ENCODE data around the gene GVQW3. TPM values are rescaled to one million over a fixed set of nuclear protein-coding genes. Genes with fewer than 3 reads are reported as not detected.

GVQW3 gene
- polyA plus RNA-seq, 1 experiment = 1.7 TPM

DNA sequence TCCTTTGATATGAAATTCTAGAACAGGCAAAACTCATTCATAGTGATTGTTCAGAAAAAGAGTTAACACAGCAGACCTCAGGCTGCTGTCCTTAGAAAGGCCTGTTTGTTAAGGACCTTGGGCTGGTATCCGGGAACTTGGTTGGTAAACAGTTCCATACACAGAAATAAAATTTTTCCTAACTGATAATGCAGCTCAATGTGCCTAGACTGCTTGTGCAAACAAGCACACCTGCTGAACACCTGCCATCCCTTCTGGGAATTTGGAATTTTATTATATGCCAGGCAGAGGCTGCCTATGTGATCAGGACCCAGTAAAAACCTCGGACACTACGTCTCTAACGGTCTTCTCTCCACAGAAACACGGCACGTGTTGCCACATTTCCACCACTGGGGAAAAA lies 11.7 kb upstream of the GVQW3 start:
- H3K27me3 ChIP-seq (ENCODE audit: control insufficient read depth, insufficient read depth, low read length) = no peaks in the 10 kb centered on the region
- no peak overlapping the region for H3K27ac ChIP-seq (ENCODE audit: low read depth, low read length)
- no peak for DNase-seq (ENCODE audit: low read depth, low spot score)
- TF ChIP-seq, protein P1, sequence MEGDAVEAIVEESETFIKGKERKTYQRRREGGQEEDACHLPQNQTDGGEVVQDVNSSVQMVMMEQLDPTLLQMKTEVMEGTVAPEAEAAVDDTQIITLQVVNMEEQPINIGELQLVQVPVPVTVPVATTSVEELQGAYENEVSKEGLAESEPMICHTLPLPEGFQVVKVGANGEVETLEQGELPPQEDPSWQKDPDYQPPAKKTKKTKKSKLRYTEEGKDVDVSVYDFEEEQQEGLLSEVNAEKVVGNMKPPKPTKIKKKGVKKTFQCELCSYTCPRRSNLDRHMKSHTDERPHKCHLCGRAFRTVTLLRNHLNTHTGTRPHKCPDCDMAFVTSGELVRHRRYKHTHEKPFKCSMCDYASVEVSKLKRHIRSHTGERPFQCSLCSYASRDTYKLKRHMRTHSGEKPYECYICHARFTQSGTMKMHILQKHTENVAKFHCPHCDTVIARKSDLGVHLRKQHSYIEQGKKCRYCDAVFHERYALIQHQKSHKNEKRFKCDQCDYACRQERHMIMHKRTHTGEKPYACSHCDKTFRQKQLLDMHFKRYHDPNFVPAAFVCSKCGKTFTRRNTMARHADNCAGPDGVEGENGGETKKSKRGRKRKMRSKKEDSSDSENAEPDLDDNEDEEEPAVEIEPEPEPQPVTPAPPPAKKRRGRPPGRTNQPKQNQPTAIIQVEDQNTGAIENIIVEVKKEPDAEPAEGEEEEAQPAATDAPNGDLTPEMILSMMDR (IDR thresholded peaks at IDR 0.05; ENCODE audit: low read depth, low read length) = no peak
- ChIA-PET CTCF (no interaction called here), POLR2A (no interaction called here)
- H3K9me3 ChIP-seq (ENCODE audit: control insufficient read depth, insufficient read depth, low read length) = no peaks in the 10 kb centered on the region
- H3K4me3 ChIP-seq (ENCODE audit: low read depth, low read length) = no peak overlapping the region

DNA sequence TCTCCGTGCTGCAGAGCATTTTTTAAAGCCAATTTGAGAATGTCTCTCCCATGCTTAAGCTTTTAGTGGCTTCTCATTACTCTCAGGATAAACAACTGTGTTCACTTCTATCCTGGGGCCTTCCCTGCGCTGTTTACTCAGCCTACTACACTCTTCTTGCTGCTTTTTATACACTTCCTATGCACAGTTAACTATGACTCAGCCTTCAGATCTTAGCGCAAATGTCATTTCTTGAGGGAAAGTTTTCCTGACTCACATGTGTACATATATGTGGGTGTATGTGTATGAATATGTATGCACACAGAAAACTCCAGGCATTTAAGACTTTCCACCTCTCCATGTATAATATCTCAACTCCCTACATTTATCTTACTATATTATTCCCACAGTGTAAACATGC lies 10.0 kb upstream of the GVQW3 start:
- CTCF ChIA-PET = no interaction called here
- peak overlapping the region; percentile 43 for H3K27ac ChIP-seq (ENCODE audit: low read depth, low read length)
- peak; percentile 66 for DNase-seq (ENCODE audit: low read depth, low spot score)

DNA sequence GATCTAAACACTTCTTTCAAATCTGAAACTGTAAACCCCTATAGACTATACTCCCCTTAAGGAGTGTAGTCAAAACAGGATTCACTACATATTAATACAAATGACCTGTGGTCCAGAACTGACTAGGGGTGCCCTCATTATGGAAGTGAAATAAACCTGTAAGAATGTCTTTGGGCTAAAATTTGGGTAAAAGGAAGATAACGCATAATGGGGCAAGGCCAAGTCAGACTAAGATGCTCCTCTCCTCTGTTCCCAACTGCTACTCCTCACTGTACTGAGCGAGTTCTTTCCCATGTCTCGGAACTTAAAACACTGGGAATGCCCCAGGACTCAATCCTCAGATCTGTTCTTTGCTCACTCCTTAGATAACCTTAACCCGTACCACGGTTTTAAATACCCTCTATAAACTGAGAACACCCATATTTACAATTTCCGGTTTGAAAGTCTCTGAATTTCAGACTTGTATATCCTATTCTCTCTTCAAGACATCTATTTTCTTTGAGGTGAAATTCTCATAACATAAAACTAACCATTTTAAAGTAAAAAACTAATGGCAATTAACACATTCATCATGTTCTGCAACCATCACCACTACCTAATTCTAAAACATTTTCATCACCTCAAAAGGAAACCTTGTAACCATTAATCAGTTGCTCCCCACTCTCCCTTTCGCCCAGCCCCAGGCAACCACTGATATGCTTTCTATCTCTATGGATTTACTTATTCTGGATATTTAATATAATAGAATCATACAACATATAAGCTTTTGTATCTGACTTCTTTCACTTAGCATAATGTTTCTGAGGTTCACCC lies 4.2 kb upstream of the GVQW3 start:
- no peak overlapping the region for H3K4me3 ChIP-seq (ENCODE audit: low read depth, low read length)
- H3K9me3 ChIP-seq (ENCODE audit: control insufficient read depth, insufficient read depth, low read length) = no peaks in the 10 kb centered on the region
- TF ChIP-seq, protein P1 (IDR thresholded peaks at IDR 0.05; ENCODE audit: low read depth, low read length) = no peak
- H3K27ac ChIP-seq (ENCODE audit: low read depth, low read length) = no peak overlapping the region
- CTCF ChIA-PET = no interaction called here
- POLR2A ChIA-PET = no interaction called here
- DNase-seq (ENCODE audit: low read depth, low spot score) = no peak
- H3K27me3 ChIP-seq (ENCODE audit: control insufficient read depth, insufficient read depth, low read length) = no peaks in the 10 kb centered on the region

More for the DNA sequence above, 10.0 kb upstream of the GVQW3 start:
- POLR2A ChIA-PET = no interaction called here
- Histone ChIP-seq H3K4me3 (ENCODE audit: low read depth, low read length) (no peak overlapping the region), H3K9me3 (ENCODE audit: control insufficient read depth, insufficient read depth, low read length) (no peaks in the 10 kb centered on the region), H3K27me3 (ENCODE audit: control insufficient read depth, insufficient read depth, low read length) (no peaks in the 10 kb centered on the region)
- TF ChIP-seq, protein P1 (IDR thresholded peaks at IDR 0.05; ENCODE audit: low read depth, low read length) = no peak

DNA sequence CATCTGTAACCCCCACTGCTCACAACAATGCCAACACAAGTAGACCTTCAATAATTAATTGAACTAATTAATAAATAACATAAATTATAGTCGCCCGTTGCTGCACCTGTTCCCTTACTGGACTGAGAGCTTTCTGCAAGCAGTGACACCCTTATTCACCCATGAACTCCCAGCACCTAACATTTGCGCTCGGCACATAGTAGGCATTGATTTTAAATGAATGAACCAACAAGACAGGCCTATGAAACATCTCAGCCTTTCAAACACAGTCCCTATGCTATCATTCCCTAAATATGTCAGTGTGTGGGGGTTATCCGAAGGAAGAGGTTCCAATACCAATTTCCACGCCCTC lies 1.3 kb upstream of the GVQW3 start:
- TF ChIP-seq, protein P1 (IDR thresholded peaks at IDR 0.05; ENCODE audit: low read depth, low read length) = no peak
- no peak for DNase-seq (ENCODE audit: low read depth, low spot score)
- Histone ChIP-seq H3K27me3 (ENCODE audit: control insufficient read depth, insufficient read depth, low read length) (no peaks in the 10 kb centered on the region), H3K4me3 (ENCODE audit: low read depth, low read length) (peak overlapping the region; percentile 85), H3K27ac (ENCODE audit: low read depth, low read length) (no peak overlapping the region), H3K9me3 (ENCODE audit: control insufficient read depth, insufficient read depth, low read length) (no peaks in the 10 kb centered on the region)
- ChIA-PET POLR2A (interaction anchor here (0.7 kb wide), 1 partner anchor 12 kb away, joined by 5 read pairs; no protein-coding TSS in a partner anchor), CTCF (interaction anchor here (0.6 to 0.7 kb wide), 2 partner anchors 45 to 483 kb away, joined by 3 read pairs; no protein-coding TSS in a partner anchor)
